Activated CD4-positive, alpha-beta T cell treated with anti-CD3 and anti-CD28 coated beads, Interleukin-2, amount 10 ng/mL, durations not matched to agents 7 days and 5 days (primary cell): ENCODE measurements around the gene IGFBP1. TPM values are rescaled to one million over a fixed set of nuclear protein-coding genes. Genes with fewer than 3 reads are reported as not detected.

Experiments
- CTCF ChIA-PET: fragments of 350-600 bp; sonication (Branson Sonifier 250); formaldehyde crosslinking; loops from one replicate; lab custom pipeline; 2021; ENCODE audit warnings: antibody characterized with exemption; lab: Charles Lee
- POLR2A ChIA-PET: fragments of 350-600 bp; sonication (Branson Sonifier 250); formaldehyde crosslinking; loops from one replicate; lab custom pipeline; 2021; ENCODE audit warnings: antibody characterized with exemption; lab: Charles Lee
- DNase-seq: peaks from one replicate; pipeline ENCODE4 v3.0.0-alpha.2; 2020
- H3K27ac Mint-ChIP-seq: one replicate; pipeline ENCODE4 v1.8.0; 2021; ENCODE audit warnings: mild to moderate bottlenecking, moderate library complexity, mixed read lengths
- H3K27me3 Mint-ChIP-seq: one replicate; pipeline ENCODE4 v1.8.0; 2021; ENCODE audit warnings: mixed read lengths
- H3K36me3 Mint-ChIP-seq: one replicate; pipeline ENCODE4 v1.8.0; 2021; ENCODE audit warnings: low read depth, mixed read lengths
- H3K4me1 Mint-ChIP-seq: one replicate; pipeline ENCODE4 v1.8.0; 2021; ENCODE audit warnings: mixed read lengths
- H3K4me3 Mint-ChIP-seq: one replicate; pipeline ENCODE4 v1.8.0; 2021; ENCODE audit warnings: mild to moderate bottlenecking, moderate library complexity, mixed read lengths
- H3K9me3 Mint-ChIP-seq: one replicate; pipeline ENCODE4 v1.8.0; 2021; ENCODE audit warnings: mixed read lengths
- total RNA-seq, 2 experiments: library from RNA; stranded (reverse); gene quantifications; one replicate each; pipeline ENCODE4 v1.2.3, GENCODE V29; 2021

IGFBP1 gene
- total RNA-seq, 2 experiments from 2014 or later, result not detected

DNA sequence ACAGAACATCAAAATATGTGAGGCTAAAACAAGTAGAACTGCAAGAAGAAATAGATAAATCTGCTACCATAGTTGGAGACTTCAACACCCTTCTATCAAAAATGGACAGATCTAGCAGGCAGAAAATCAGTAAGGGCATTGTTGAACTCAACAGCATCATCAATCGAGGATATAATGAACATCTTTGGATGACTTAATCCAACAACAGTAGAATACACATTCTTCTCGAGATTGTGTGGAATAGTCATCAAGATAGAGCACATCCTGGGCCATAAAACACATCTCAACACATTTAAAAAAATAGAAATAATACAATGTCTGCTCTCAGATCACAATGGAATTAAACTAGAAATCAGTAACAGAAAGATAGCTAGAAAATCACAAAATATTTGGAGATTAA, 9.9 kb downstream of the IGFBP1 start:
- Mint-ChIP-seq H3K9me3 (no peaks in the 10 kb centered on the region), H3K36me3 (no peaks in the 10 kb centered on the region), H3K4me1 (no peaks in the 10 kb centered on the region), H3K4me3 (no peak overlapping the region), H3K27me3 (peaks cover 16% of the 10 kb centered on the region), H3K27ac (no peak overlapping the region)
- DNase-seq, result no peak
- ChIA-PET CTCF (no interaction called here), POLR2A (no interaction called here)

DNA sequence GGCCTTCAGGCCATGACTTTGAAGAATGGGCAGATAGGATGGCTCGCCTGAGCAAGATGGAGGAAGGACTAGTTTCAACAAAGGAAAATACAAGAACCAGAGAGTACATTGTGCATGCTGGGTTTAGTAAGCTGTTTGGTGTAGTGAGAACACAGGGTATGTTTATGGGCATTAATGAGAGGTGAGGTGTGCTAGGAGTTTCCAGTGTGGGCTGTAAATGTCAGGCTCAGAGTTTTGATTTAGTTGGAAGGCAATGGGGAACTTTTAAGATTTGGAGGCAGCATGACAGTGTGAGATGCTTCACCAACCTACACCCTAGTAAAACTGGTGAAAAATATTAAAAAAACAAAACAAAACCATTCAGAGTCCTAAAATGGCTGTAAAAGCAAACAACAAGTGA, 13.3 kb downstream of the IGFBP1 start:
- no peak for DNase-seq
- CTCF ChIA-PET, result no interaction called here
- no peaks in the 10 kb centered on the region for H3K36me3 Mint-ChIP-seq
- no peaks in the 10 kb centered on the region for H3K9me3 Mint-ChIP-seq
- H3K27ac Mint-ChIP-seq, result no peak overlapping the region
- H3K27me3 Mint-ChIP-seq, result peaks cover 12% of the 10 kb centered on the region
- no peaks in the 10 kb centered on the region for H3K4me1 Mint-ChIP-seq
- POLR2A ChIA-PET, result no interaction called here
- H3K4me3 Mint-ChIP-seq, result no peak overlapping the region

DNA sequence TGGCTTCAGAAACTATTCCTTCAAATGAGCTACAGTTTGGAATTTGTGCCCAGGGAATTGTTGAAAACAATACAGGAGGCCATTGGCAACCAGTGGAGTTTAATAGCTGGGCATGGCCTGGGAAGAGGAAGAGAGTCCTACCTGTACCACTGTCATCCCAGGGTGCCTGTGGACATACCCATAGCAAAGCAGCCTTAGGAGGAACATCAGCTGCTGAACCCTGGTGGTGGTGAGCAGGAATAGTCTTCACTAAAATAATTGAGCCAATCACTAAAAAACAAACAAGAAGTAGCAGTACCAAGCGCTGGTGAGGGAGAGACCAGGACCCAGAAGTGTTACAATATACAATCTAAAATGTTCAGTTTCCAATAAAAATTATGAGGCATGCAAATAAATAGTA, 14.5 kb downstream of the IGFBP1 start:
- Mint-ChIP-seq H3K9me3 (no peaks in the 10 kb centered on the region), H3K27me3 (peaks cover 10% of the 10 kb centered on the region), H3K4me3 (no peak overlapping the region), H3K4me1 (no peaks in the 10 kb centered on the region), H3K27ac (no peak overlapping the region), H3K36me3 (no peaks in the 10 kb centered on the region)
- CTCF ChIA-PET, result no interaction called here
- POLR2A ChIA-PET, result no interaction called here
- DNase-seq, result no peak

DNA sequence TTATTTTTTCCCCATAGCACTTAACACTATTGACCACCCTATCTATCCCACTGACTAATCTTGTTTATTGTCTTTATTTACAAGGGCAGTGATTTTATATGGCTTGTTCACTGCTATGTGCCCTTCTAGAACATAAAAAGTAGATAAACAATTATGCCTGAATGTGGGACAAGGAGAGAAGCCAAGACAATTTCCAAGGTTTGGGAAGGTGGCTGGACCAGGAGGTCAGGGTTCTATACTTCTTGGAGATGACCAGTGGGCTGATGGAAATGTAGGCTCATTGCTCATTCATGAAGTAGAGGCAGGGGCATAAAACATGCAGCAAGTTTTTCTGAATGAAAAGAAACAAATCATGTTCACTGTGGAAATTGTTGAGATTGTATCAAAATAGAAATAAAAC, 21.3 kb downstream of the IGFBP1 start:
- ChIA-PET POLR2A (no interaction called here), CTCF (no interaction called here)
- H3K36me3 Mint-ChIP-seq, result no peaks in the 10 kb centered on the region
- DNase-seq, result no peak
- H3K27me3 Mint-ChIP-seq, result peaks cover 5% of the 10 kb centered on the region
- H3K27ac Mint-ChIP-seq, result no peak overlapping the region
- H3K4me1 Mint-ChIP-seq, result no peaks in the 10 kb centered on the region
- H3K9me3 Mint-ChIP-seq, result no peaks in the 10 kb centered on the region
- no peak overlapping the region for H3K4me3 Mint-ChIP-seq

DNA sequence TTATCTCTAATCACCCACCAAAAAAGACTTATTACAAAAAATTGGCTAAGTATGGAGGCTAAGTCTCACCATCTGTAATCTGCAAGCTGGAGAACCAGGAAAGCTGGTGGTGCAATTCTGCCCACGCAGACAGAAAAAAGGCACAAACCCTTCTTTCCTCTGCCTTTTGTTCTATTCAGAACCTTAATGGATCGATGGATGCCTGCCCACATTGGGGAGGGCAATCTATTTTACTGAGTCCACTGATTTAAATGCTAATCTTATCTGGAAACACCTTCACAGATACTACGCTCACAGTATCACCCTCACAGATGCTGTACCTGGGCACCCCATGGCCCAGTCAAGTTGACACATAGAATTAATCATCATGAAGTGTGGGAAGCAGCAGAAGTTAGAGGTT, 22.6 kb downstream of the IGFBP1 start:
- Mint-ChIP-seq H3K36me3 (no peaks in the 10 kb centered on the region), H3K4me3 (no peak overlapping the region), H3K9me3 (no peaks in the 10 kb centered on the region), H3K4me1 (peaks cover 2% of the 10 kb centered on the region), H3K27ac (no peak overlapping the region), H3K27me3 (peaks cover 5% of the 10 kb centered on the region)
- ChIA-PET CTCF (no interaction called here), POLR2A (no interaction called here)
- no peak for DNase-seq

DNA sequence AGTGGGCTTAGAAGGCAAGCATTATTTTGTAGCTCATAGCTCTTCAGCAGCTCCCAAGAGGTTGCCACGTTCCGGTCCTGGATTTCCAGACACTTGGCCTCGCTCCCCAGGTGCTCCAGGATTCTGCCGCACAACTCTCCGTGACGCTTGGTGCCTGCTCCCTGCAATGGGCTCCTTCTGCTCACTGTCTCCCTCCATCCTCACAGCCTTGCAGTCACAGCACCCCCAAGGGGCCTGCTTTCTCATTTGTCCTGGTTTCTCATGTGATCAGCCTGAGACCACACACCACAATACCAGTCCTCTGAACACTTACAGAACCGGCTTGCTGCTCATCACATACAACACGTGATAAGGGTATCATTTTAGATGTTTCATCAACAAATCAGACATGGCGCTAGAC, 23.0 kb downstream of the IGFBP1 start:
- Mint-ChIP-seq H3K36me3 (no peaks in the 10 kb centered on the region), H3K27ac (no peak overlapping the region), H3K9me3 (no peaks in the 10 kb centered on the region), H3K27me3 (peaks cover under 1% of the 10 kb centered on the region), H3K4me3 (no peak overlapping the region), H3K4me1 (peaks cover 2% of the 10 kb centered on the region)
- CTCF ChIA-PET, result no interaction called here
- POLR2A ChIA-PET, result no interaction called here
- DNase-seq, result no peak

DNA sequence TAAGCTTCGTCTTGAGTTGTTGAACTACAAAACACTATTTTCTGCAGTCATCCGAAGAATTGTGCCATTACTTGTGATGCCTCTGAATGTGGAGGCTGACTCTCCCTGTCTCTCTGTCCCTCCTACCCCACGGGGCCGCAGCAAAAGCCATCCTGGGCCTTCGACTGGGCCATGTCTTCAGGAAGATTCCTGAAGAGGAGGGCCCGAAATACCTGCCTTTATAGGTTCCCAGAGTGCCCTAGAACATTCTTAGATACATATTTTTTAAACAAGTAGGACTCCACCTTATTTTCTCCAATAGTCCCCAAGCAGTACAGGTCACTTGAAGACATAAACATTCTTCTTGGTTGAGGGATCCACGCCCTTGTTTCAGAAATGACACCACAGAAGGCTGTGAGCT, 24.7 kb downstream of the IGFBP1 start:
- Mint-ChIP-seq H3K4me3 (no peak overlapping the region), H3K27ac (no peak overlapping the region), H3K9me3 (no peaks in the 10 kb centered on the region), H3K36me3 (no peaks in the 10 kb centered on the region), H3K4me1 (peaks cover 2% of the 10 kb centered on the region), H3K27me3 (peaks cover 5% of the 10 kb centered on the region)
- ChIA-PET CTCF (no interaction called here), POLR2A (interaction anchor here (0.5 kb wide), 1 partner anchor 1275 kb away, joined by 5 read pairs; no protein-coding TSS in a partner anchor)
- no peak for DNase-seq

DNA sequence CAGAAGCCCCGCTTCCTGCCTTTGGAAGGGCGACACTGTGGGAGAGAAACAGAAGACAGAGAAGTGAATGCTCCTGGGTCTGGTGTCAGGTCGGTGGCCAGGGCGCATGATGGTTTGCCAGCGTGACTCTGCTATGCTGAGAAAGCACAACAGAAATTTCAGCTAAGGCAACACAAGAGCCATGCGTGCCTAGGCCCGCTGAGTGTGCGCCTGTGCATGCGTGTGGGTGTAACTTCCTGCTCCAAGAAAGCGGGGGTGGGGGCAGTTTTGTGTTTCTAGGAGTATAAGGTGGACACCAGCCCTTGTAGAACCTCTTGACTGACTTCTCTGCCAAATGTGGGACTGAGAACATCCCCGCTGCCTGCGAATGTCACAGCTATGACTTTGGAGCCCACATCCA, 26.6 kb downstream of the IGFBP1 start:
- ChIA-PET CTCF (no interaction called here), POLR2A (no interaction called here)
- Mint-ChIP-seq H3K36me3 (no peaks in the 10 kb centered on the region), H3K27me3 (peaks cover 22% of the 10 kb centered on the region), H3K4me3 (no peak overlapping the region), H3K27ac (no peak overlapping the region), H3K4me1 (peaks cover 17% of the 10 kb centered on the region), H3K9me3 (no peaks in the 10 kb centered on the region)
- no peak for DNase-seq

DNA sequence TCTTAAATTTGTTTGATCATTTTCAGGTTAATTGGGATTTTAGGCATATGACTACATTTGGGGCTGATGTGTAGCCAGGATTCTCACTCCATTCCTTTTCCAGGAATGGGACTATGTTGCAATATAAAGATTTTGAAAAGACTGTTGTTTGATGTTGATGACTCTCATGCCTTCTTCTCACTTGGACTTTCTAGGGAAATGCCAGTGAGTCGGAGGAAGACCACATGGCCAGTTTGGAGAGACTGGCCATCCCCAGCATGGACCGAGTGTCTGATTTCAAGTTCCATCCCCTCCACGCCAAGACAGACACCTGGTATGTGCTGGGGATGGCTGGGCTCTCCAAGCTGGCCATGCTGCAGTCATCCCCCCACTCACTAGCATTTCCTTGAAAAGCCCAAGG, 27.3 kb downstream of the IGFBP1 start:
- Mint-ChIP-seq H3K36me3 (no peaks in the 10 kb centered on the region), H3K4me1 (peaks cover 23% of the 10 kb centered on the region), H3K9me3 (no peaks in the 10 kb centered on the region), H3K4me3 (no peak overlapping the region), H3K27ac (no peak overlapping the region), H3K27me3 (peaks cover 28% of the 10 kb centered on the region)
- no peak for DNase-seq
- ChIA-PET CTCF (no interaction called here), POLR2A (no interaction called here)

DNA sequence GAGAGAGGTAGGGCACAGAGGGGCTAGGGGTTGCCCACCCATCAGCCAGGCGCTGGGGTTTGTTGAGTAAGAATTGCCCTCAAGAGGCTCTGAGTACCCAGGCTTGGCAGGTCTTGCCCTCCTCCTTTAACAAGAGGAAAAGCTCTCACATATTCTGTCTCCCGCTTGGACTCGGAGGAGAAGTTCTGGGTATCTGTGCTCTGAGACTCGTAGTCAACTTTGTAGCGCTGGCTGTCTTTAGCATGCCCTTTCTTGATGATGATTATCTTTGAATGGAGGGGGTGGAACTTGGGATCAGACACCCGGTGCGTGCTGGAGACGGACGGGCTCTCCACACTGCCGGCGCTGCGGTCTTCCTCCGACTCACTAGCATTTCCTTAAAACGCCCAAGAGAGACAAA, 28.8 kb downstream of the IGFBP1 start:
- no peaks in the 10 kb centered on the region for H3K9me3 Mint-ChIP-seq
- peaks cover 35% of the 10 kb centered on the region for H3K27me3 Mint-ChIP-seq
- no peak for DNase-seq
- POLR2A ChIA-PET, result no interaction called here
- no peak overlapping the region for H3K4me3 Mint-ChIP-seq
- peaks cover 30% of the 10 kb centered on the region for H3K4me1 Mint-ChIP-seq
- H3K27ac Mint-ChIP-seq, result no peak overlapping the region
- H3K36me3 Mint-ChIP-seq, result no peaks in the 10 kb centered on the region
- CTCF ChIA-PET, result no interaction called here

DNA sequence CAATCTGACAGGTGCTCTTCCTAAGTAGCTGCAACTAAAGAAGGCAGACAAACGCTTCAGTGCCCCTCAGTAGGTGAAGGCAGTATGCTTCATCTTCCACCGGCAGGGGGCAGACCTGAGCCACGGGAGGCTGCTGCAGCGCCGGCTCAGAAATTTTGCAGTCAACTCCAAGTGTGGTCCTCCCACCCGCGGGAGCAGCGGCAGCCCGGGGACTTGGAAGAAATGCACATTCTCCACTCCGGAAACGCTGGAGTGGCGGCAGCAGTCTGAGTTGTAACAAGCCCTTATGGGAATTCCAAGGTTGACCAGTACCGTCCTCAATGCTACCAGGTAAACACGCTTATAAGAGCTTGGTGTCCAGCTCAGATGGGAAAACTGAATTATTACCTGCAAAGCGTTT, 29.4 kb downstream of the IGFBP1 start:
- H3K36me3 Mint-ChIP-seq, result no peaks in the 10 kb centered on the region
- peaks cover 41% of the 10 kb centered on the region for H3K27me3 Mint-ChIP-seq
- H3K27ac Mint-ChIP-seq, result no peak overlapping the region
- POLR2A ChIA-PET, result no interaction called here
- no peaks in the 10 kb centered on the region for H3K9me3 Mint-ChIP-seq
- peaks cover 36% of the 10 kb centered on the region for H3K4me1 Mint-ChIP-seq
- H3K4me3 Mint-ChIP-seq, result no peak overlapping the region
- DNase-seq, result peak; percentile 80
- CTCF ChIA-PET, result interaction anchor here (1.2 kb wide), 1 partner anchor 333 kb away, joined by 3 read pairs; no protein-coding TSS in a partner anchor

DNA sequence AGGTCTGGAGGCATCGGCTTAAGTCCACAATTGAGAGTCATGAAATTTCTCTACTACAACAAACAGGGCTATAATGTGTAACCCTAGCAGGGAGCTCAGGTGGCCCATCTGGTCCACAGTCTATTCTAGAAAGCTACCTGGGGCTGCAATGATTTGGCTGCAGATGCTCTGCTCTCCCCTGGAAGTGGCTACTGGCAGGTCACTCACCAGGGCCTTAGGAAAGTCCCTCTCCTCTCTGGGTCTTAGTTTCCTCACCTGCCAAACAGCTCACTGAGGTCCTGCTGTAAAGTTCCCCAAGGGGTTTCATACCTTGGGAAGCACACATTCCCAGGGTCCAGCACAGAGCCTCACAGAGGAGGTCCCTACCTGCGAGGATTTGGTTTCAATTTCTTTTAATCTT, 30.3 kb downstream of the IGFBP1 start:
- Mint-ChIP-seq H3K36me3 (no peaks in the 10 kb centered on the region), H3K27ac (no peak overlapping the region), H3K9me3 (no peaks in the 10 kb centered on the region), H3K4me3 (no peak overlapping the region), H3K4me1 (peaks cover 43% of the 10 kb centered on the region), H3K27me3 (peaks cover 49% of the 10 kb centered on the region)
- ChIA-PET POLR2A (no interaction called here), CTCF (interaction anchor here (0.6 to 1.2 kb wide), 2 partner anchors 332 to 1026 kb away, joined by 3 read pairs; no protein-coding TSS in a partner anchor)
- no peak for DNase-seq

DNA sequence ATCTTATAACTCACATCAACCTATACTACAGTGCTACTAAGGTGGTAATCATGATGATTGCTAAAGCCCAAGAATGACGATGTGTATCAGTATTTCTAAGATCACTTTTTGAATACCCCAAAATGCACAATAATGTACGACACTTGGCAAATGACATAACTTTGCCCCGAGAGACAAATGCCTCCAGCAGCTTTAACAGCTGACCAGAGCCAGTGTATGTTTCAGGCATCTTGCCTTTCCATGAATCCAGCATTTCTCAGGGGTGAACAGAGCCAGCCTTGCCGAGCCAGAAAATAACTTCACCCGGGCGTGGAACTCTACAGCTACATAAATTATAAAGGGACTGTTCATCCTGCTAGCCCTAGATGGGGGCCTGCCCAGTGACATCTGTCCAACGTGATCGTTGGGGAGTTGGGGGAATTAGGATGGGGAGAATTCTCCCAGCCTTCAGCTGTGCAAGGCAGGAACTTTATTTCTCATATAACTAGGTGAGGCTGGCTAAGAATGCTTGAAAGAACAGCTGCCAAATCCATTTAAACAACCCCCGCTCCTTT, 31.0 kb downstream of the IGFBP1 start:
- CTCF ChIA-PET, result no interaction called here
- Mint-ChIP-seq H3K36me3 (no peaks in the 10 kb centered on the region), H3K9me3 (no peaks in the 10 kb centered on the region), H3K27me3 (peaks cover 56% of the 10 kb centered on the region), H3K4me1 (peaks cover 43% of the 10 kb centered on the region), H3K4me3 (no peak overlapping the region), H3K27ac (no peak overlapping the region)
- POLR2A ChIA-PET, result no interaction called here
- no peak for DNase-seq

DNA sequence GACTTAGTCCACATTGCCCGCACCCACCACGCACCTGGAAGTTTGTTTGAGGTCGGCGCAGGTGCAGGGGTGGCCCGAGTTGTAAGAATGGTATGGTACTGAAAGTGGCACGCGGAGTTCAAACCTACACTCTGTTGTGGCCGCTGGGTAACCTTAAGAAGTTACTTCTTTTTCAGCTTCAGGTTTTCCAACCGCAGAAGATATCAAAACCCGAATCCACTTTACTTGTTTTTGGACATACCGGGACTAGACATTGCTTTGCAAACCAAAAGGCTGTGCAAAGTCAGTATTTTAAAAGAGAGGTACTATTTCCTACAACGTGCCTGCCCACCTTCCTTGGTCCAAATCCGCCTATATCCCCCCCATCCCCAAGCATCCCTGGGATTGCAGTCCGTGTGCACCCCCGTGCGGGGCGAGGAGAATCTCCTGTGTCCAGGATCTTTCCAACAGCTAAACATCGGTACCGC, 31.7 kb downstream of the IGFBP1 start:
- Mint-ChIP-seq H3K27ac (peak overlapping the region; percentile 55), H3K27me3 (peaks cover 63% of the 10 kb centered on the region), H3K4me1 (peaks cover 43% of the 10 kb centered on the region), H3K9me3 (no peaks in the 10 kb centered on the region), H3K36me3 (no peaks in the 10 kb centered on the region), H3K4me3 (peak overlapping the region; percentile 59)
- POLR2A ChIA-PET, result no interaction called here
- no peak for DNase-seq
- CTCF ChIA-PET, result no interaction called here
